HG02759 (cell line): ENCODE results near the gene SWAP70.
A peak's percentile ranks its signal among the peaks of the same experiment; 100 is the strongest.

Source experiments
- ATAC-seq: cut with Tn5 transposase; IDR thresholded peaks from one replicate; pipeline ENCODE4 v1.9.1; 2021; ENCODE audit warnings: mild to moderate bottlenecking, moderate library complexity; ENCODE audit not compliant: unreplicated experiment

Gene SWAP70

GRCh38 chr11:9651481-9651880, 12.4 kb upstream of the SWAP70 start:
- ATAC-seq: no peak

- no peak for ATAC-seq
Measured at GRCh38 chr11:9651899-9652748, 11.8 kb upstream of the SWAP70 start.

DNA sequence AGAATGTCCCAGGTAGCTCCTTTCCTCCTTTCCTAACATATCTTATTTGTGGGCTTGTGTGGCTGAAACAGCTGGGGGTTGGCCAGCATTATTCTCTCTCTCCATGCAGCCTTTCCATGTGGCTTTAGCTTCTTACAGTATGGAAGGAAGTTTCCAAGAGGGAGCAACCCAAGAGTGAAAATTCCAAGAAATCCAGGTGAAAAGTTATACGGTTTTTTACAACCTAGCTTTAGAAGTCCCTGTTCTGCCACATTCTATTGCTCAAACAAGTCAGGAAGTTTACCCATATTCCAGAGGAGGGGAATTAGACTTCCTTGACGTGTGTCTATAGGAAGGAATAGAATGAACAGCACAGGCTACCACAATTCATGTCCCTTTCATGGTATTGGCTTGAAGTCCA, 10.0 kb upstream of the SWAP70 start:
- no peak for ATAC-seq

DNA sequence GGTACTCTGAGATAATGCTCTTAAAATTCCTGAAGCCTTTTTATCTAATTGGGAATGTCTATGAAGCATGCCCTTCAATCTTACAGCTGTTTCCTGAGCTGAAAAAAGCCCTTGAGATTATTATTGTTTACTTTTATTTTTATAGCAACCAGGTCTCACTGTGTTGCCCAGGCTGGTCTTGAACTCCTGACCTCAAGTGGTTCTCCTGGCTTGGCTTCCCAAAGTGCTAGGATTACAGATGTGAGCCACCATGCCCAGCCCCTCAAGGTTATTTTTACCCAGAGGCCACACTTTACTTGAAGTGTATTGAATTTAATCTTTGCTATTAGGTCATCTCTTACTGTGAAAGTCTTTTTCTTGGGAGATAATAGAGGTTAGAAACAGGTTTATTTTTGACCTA, 7.0 kb upstream of the SWAP70 start:
- no peak for ATAC-seq

GRCh38 chr11:9657531-9657930, 6.3 kb upstream of the SWAP70 start:
- ATAC-seq: no peak

DNA sequence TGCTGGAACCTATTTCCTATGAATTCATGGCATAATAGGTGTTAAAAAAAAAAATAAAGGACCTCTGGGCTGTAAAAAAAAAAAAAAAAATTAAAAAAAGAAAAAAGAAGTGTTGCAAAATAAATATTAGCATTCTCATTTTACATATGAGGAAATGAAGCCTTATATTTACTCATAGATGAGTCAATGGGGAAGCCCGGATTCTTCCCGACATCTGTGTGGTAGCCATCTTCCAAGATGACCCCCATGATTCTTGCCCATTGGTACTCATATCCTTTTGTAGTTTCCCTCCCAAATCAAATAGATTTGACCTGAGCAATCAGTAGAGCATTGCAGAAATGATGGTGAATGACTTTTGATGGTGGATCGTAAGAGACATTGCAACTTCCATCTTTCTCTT, 3.0 kb upstream of the SWAP70 start:
- no peak for ATAC-seq

DNA sequence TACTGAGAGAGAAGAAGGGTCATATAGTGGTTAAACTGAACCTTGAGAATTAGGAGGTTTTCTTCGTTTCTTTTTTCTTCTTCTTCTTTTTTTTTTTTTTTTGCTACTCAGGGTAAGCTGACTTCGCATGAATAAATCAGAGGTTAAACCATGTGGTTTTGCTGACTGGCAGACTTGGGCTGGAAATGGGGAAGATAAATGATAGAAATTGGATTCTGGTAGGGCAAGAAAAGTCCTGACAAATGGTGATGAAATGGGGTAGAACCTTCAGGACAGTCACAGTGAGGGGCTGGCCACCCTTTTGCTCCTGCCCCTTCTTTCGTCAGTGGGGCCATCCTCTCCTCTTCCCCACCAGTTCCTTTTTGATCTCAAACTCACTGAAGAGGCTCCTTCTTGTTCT, 1.6 kb upstream of the SWAP70 start:
- ATAC-seq: no peak

- ATAC-seq: peak; percentile 46
Measured at GRCh38 chr11:9664276-9665171, 647 bp downstream of the SWAP70 start.

- ATAC-seq: no peak
Measured at GRCh38 chr11:9665749-9666148, 1.9 kb downstream of the SWAP70 start.

GRCh38 chr11:9669954-9670353, 6.1 kb downstream of the SWAP70 start:
- no peak for ATAC-seq

DNA sequence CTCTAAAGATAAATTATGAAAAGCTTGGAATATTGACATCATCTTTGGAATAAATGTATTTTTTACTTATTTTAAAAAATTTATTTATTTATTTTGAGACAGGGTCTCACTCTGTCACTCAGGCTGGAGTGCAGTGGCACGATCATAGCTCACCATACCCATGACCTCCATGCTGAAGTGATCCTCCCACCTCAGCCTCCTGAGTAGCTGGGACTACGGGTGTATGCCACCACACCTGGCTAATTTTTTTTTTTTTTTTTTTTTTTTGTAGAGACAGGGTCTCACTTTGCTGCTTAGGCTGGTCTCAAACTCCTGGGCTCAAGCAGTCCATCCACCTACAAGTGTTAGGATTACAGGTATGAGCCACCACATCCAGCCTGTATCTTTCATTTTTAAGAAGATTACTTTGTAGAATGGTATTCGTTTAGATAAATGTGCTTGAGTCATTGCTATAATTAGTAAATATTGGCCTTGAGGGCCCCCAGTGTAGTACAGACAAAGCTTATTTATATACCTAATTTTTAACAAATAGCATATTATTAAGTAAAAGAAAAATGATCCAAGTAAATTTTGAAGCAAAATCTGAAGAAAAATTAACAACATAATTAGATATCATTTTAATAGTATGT, 8.5 kb downstream of the SWAP70 start:
- no peak for ATAC-seq

DNA sequence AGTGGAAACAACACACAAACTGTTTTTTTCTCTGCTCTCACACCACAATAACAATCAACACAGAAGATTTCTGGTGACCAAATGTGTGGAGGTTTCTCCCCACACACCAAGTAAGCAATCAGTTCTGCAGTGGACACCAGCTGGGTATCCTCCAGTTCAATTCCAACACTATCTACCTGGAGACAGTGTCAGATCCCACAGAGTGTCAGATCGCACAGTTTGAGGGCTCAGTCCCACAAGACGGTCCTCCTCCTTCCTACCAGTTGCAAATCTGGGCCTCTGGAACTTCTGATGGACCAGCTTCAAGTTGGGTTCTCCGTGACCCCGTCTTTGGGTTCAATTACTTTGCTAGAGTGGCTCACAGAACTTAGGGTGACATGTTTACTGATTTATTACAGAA, 9.0 kb downstream of the SWAP70 start:
- ATAC-seq: no peak

DNA sequence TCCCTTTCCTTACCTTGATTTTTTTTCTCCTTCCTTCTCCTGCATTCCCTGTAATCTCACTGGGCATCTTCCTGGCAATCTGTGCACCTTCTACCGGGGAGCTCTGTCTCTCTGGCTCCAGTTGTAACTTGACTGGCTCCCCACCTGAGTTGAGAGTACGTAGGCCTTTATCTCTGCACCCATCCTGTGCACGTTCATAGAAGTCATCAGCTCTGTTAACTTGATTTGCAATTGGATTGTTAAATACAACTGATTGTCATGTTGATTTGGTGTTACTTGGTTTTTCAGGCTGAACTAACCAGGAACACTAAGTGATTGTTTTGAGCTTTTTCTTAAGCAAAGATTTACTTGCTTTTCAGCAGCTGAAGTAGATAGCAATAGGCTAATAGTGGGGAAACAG, 11.8 kb downstream of the SWAP70 start:
- no peak for ATAC-seq

DNA sequence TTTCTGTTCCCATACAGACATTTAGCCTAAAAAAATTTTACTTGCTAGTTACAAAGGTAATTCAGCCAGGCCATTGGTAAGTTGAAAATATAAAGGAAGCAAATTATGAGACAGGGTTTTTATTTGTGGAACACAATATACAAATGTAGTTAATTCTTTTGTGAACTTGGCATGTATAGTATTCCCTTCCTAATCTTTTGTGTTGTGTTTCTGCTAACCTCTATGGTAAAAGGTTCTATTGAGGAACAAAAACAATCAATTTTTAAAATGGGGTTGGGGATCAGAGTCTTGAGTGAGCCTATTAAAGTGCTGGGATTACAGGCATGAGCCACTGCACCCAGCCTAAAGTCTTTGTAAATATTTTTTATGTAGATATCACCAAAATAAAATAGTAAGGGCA, 14.1 kb downstream of the SWAP70 start:
- no peak for ATAC-seq

GRCh38 chr11:9678576-9678975, 14.7 kb downstream of the SWAP70 start:
- ATAC-seq: no peak

GRCh38 chr11:9680028-9680427, 16.2 kb downstream of the SWAP70 start:
- no peak for ATAC-seq

GRCh38 chr11:9681583-9682372, 17.9 kb downstream of the SWAP70 start:
- peak; percentile 54 for ATAC-seq

GRCh38 chr11:9687711-9688477, 24.0 kb downstream of the SWAP70 start:
- no peak for ATAC-seq

GRCh38 chr11:9688716-9689511, 25.0 kb downstream of the SWAP70 start:
- peak; percentile 70 for ATAC-seq
